CD4-positive, alpha-beta T cell (primary cell): ENCODE results near the gene KIF3C. TPM values are rescaled to one million over a fixed set of nuclear protein-coding genes. Genes with fewer than 3 reads are reported as not detected.

Experiments used
- ATAC-seq: fragments of 200-7000 bp; cut with Tn5 transposase; one replicate; pipeline ENCODE4 v1.10.0; 2022; ENCODE audit warnings: mild to moderate bottlenecking; ENCODE audit not compliant: poor library complexity
- CTCF ChIA-PET: fragments of 350-600 bp; sonication (Branson Sonifier 250); formaldehyde crosslinking; loops from one replicate; lab custom pipeline; 2021; ENCODE audit warnings: antibody characterized with exemption, inconsistent platforms; lab: Charles Lee
- POLR2A ChIA-PET: fragments of 350-600 bp; sonication (Branson Sonifier 250); formaldehyde crosslinking; loops from one replicate; lab custom pipeline; 2021; ENCODE audit warnings: antibody characterized with exemption, inconsistent platforms; lab: Charles Lee
- DNase-seq, 14 experiments: peaks; one replicate each; pipeline ENCODE4 v3.0.0-alpha.2; 2013 to 2020; ENCODE audit warnings: mixed read lengths in 2 of 14
- H3K27ac ChIP-seq, 2 donors: one replicate each; pipeline versions ENCODE4 v1.5.1 to v1.7.0; 2013; ENCODE audit warnings: low read length in 2 of 2, low read depth in 1 of 2, mild to moderate bottlenecking in 1 of 2
- H3K27me3 ChIP-seq, 2 experiments: 1 replicate in 1 of 2; 2 replicates in 1 of 2; pipeline versions ENCODE4 v1.6.1 to v1.7.0; 2013; ENCODE audit warnings: low read length in 2 of 2, control low read depth in 1 of 2, mild to moderate bottlenecking in 1 of 2, moderate library complexity in 1 of 2; ENCODE audit not compliant: insufficient read depth in 2 of 2, control insufficient read depth in 1 of 2
- H3K36me3 ChIP-seq: one replicate; pipeline ENCODE4 v1.6.1; 2013; ENCODE audit warnings: low read length, control low read depth; ENCODE audit not compliant: insufficient read depth
- H3K4me1 ChIP-seq: one replicate; pipeline ENCODE4 v1.6.1; 2013; ENCODE audit warnings: low read length, control low read depth; ENCODE audit not compliant: insufficient read depth
- H3K4me3 ChIP-seq: one replicate; pipeline ENCODE4 v1.5.1; 2013; ENCODE audit warnings: mild to moderate bottlenecking, low read length, moderate library complexity
- H3K9me3 ChIP-seq, 2 experiments: 1 replicate in 1 of 2; 2 replicates in 1 of 2; pipeline versions ENCODE4 v1.6.1 to v1.7.0; 2013; ENCODE audit warnings: low read length in 2 of 2, mild to moderate bottlenecking in 2 of 2, control low read depth in 1 of 2, moderate library complexity in 1 of 2; ENCODE audit not compliant: control insufficient read depth in 1 of 2, insufficient read depth in 1 of 2
- H3K27ac Mint-ChIP-seq: one replicate; pipeline ENCODE4 v1.8.0; 2020; ENCODE audit warnings: mixed read lengths
- H3K27me3 Mint-ChIP-seq: one replicate; pipeline ENCODE4 v1.8.0; 2021; ENCODE audit warnings: mixed read lengths
- H3K36me3 Mint-ChIP-seq: one replicate; pipeline ENCODE4 v1.8.0; 2021; ENCODE audit warnings: low read depth, mixed read lengths
- H3K4me1 Mint-ChIP-seq: one replicate; pipeline ENCODE4 v1.8.0; 2021; ENCODE audit warnings: low read depth, mixed read lengths
- H3K4me3 Mint-ChIP-seq: one replicate; pipeline ENCODE4 v1.8.0; 2020; ENCODE audit warnings: mild to moderate bottlenecking, mixed read lengths
- H3K9me3 Mint-ChIP-seq: one replicate; pipeline ENCODE4 v1.8.0; 2020; ENCODE audit warnings: mixed read lengths
- CTCF ChIP-seq: fragments of 200-600 bp; IDR thresholded peaks from one replicate; pipeline ENCODE4 v1.8.0; 2022; ENCODE audit warnings: antibody characterized with exemption, mild to moderate bottlenecking
- intact Hi-C, 2 experiments: fragments of 100-400 bp; cut with DNase I in 1 of 2; cut with micrococcal nuclease in 1 of 2; formaldehyde crosslinking; loops; one replicate each; pipeline versions ENCODE4 v1.15.1 to v1.9.0; 2023 to 2025; cut with DNase I, micrococcal nuclease
- total RNA-seq, 174 experiments: library from RNA in 2 of 174; stranded (reverse) in 2 of 174; gene quantifications; one replicate each; pipeline ENCODE4 v1.2.3 and lab custom pipeline; 2021 to 2026

The KIF3C gene
- total RNA-seq, 2 experiments from 2014 or later: 1.8 to 3.4 TPM

- Histone ChIP-seq H3K27ac (no peak overlapping the region), H3K9me3 (no peaks in the 10 kb centered on the region), H3K4me1 (peaks cover 8% of the 10 kb centered on the region), H3K36me3 (no peaks in the 10 kb centered on the region), H3K4me3 (no peak overlapping the region), H3K27me3 (no peaks in the 10 kb centered on the region)
- DNase-seq: no peak
- Mint-ChIP-seq H3K4me3 (no peak overlapping the region), H3K9me3 (no peaks in the 10 kb centered on the region), H3K36me3 (peaks cover 13% of the 10 kb centered on the region), H3K4me1 (peaks cover 20% of the 10 kb centered on the region), H3K27ac (no peak overlapping the region), H3K27me3 (peaks cover 7% of the 10 kb centered on the region)
- ChIA-PET CTCF (no interaction called here), POLR2A (no interaction called here)
- intact Hi-C loops: no loop called here
- no peak for ATAC-seq
- TF ChIP-seq CTCF: no peak
These were observed 100.5 kb downstream of the KIF3C start for GRCh38 chr2:25881764-25882163.

- peaks cover 40% of the 10 kb centered on the region for H3K4me1 Mint-ChIP-seq
- H3K4me3 ChIP-seq: peak overlapping the region; percentile 99
- H3K27me3 Mint-ChIP-seq: no peaks in the 10 kb centered on the region
- no peaks in the 10 kb centered on the region for H3K9me3 ChIP-seq
- CTCF ChIA-PET: interaction anchor here (0.8 to 2.3 kb wide), 5 partner anchors 9 to 205 kb away, joined by 3 to 12 read pairs (median 3); no protein-coding TSS in a partner anchor
- H3K4me3 Mint-ChIP-seq: peak overlapping the region; percentile 93
- POLR2A ChIA-PET: interaction anchor here (0.7 to 2.0 kb wide), 20 partner anchors 12 to 1803 kb away, joined by 3 to 37 read pairs (median 6); partner anchors contain the start of genes DTNB, HADHA, RAB10 and SF3B6
- H3K36me3 ChIP-seq: peaks cover 6% of the 10 kb centered on the region
- peaks cover 15% of the 10 kb centered on the region for H3K4me1 ChIP-seq
- peak overlapping the region; percentile 77 to 85 for H3K27ac ChIP-seq
- no peaks in the 10 kb centered on the region for H3K27me3 ChIP-seq
- intact Hi-C loops: loop anchor here (2.0 to 10.0 kb wide), 10 partner anchors 26 to 1384 kb away; partner anchors contain the start of genes ADGRF3 (in 2 of the 2), SELENOI (in 2 of the 2), ATRAID (in 1 of the 2) and CAD (in 1 of the 2)
- DNase-seq (no peak), ATAC-seq (no peak)
- H3K36me3 Mint-ChIP-seq: peaks cover 23% of the 10 kb centered on the region
- no peaks in the 10 kb centered on the region for H3K9me3 Mint-ChIP-seq
- H3K27ac Mint-ChIP-seq: peak overlapping the region; percentile 93
- TF ChIP-seq CTCF: no peak
These were observed 103.1 kb downstream of the KIF3C start for GRCh38 chr2:25879133-25879730.

GRCh38 chr2:25878361-25879132, 103.8 kb downstream of the KIF3C start, which contains the start of gene ASXL2:
Gene ASXL2 (minus strand): TSS chr2:25878487. CDS start chr2:25878222, 265 bp downstream.
- Histone ChIP-seq H3K4me3 (peak within 1 kb of the TSS; percentile 99), H3K4me1 (peaks cover 15% of the 10 kb centered on the region), H3K27ac (peak within 1 kb of the TSS; percentile 98 to 99), H3K36me3 (peaks cover 12% of the 10 kb centered on the region), H3K9me3 (no peaks in the 10 kb centered on the region), H3K27me3 (no peaks in the 10 kb centered on the region)
- intact Hi-C loops: loop anchor here (1.0 to 10.0 kb wide), 11 partner anchors 26 to 1384 kb away; partner anchors contain the start of genes ADGRF3 (in 2 of the 2), SELENOI (in 2 of the 2), ATRAID (in 1 of the 2) and CAD (in 1 of the 2)
- POLR2A ChIA-PET: interaction anchor here (0.6 to 2.0 kb wide), 23 partner anchors 11 to 1802 kb away, joined by 3 to 37 read pairs (median 5); partner anchors contain the start of genes DTNB, HADHA, KIF3C and RAB10
- no peak for TF ChIP-seq CTCF
- no peaks in the 10 kb centered on the region for H3K27me3 Mint-ChIP-seq
- peaks cover 27% of the 10 kb centered on the region for H3K36me3 Mint-ChIP-seq
- peak; percentile 86 for ATAC-seq
- peak; percentile 93 to 100 (median 97) for DNase-seq
- CTCF ChIA-PET: interaction anchor here (0.8 to 2.3 kb wide), 6 partner anchors 9 to 306 kb away, joined by 3 to 12 read pairs (median 3); no protein-coding TSS in a partner anchor
- peak within 1 kb of the TSS; percentile 93 for H3K4me3 Mint-ChIP-seq
- no peaks in the 10 kb centered on the region for H3K9me3 Mint-ChIP-seq
- H3K27ac Mint-ChIP-seq: peak within 1 kb of the TSS; percentile 93
- peaks cover 44% of the 10 kb centered on the region for H3K4me1 Mint-ChIP-seq
